Measurements from ENCODE around the gene CDCA8.

DNA sequence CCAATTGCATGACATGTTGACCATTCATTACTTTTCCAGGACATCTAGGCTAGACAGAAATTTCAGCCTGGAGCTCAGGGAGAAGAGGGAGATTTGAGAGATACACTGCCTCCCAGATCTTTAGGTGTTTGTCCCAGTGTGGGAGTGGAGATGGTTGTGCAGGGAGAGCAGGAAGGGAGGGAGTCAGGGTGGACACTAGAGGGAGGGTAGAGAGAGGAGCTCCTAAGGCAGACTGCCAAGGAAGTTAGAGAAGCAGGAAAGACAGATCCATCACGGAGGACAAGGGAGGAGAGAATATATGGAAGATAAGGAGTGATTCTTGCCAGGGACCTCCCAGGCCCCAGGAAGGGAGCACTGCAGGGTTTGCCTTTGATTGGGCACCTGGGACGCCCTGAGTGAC lies 8.7 kb downstream of the CDCA8 start:
- TF ChIP-seq POLR2AphosphoS5 (IDR thresholded peaks at IDR 0.05) (no peak), POLR2A (IDR thresholded peaks at IDR 0.05) (no peak)
- TF ChIP-seq, protein P1, sequence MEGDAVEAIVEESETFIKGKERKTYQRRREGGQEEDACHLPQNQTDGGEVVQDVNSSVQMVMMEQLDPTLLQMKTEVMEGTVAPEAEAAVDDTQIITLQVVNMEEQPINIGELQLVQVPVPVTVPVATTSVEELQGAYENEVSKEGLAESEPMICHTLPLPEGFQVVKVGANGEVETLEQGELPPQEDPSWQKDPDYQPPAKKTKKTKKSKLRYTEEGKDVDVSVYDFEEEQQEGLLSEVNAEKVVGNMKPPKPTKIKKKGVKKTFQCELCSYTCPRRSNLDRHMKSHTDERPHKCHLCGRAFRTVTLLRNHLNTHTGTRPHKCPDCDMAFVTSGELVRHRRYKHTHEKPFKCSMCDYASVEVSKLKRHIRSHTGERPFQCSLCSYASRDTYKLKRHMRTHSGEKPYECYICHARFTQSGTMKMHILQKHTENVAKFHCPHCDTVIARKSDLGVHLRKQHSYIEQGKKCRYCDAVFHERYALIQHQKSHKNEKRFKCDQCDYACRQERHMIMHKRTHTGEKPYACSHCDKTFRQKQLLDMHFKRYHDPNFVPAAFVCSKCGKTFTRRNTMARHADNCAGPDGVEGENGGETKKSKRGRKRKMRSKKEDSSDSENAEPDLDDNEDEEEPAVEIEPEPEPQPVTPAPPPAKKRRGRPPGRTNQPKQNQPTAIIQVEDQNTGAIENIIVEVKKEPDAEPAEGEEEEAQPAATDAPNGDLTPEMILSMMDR (IDR thresholded peaks at IDR 0.05), result no peak
